HG02678 (cell line): ENCODE measurements around the gene LDB1.

Source experiments
- ATAC-seq: cut with Tn5 transposase; IDR thresholded peaks from one replicate; pipeline ENCODE4 v1.9.1; 2021; ENCODE audit warnings: mild to moderate bottlenecking, moderate library complexity; ENCODE audit not compliant: unreplicated experiment

LDB1 gene

GRCh38 chr10:102139281-102140110 is 19.3 kb upstream of the LDB1 start:
- ATAC-seq: no peak

DNA sequence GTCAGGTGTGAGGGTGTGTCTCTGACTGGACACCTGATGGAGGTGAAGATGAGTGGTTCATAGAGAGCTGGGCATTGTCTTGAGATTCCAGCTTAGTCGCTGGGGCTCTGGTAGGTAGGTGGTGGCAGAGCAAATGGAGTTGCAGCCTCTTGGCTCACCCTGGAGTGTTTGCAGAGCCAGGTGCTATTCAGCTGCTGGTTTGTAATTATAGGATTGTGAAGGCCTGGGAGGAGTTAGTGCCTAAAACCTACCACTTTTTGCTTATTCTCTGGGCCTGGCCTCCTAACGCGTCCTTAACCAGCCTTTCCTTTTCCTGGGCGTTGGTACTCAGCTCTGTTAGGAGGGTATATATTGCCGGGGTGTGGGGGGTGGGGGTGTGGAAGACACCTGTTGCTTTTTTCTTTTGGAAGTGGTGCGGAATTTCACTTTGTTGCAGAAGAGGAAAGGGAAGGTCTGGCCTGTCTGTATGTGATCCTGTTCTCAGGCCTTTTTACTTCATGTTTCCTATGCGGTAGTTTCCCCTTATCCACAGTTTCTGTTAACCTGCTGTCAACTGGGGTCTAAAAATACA is 15.9 kb upstream of the LDB1 start:
- no peak for ATAC-seq

GRCh38 chr10:102134416-102134815 is 14.2 kb upstream of the LDB1 start:
- ATAC-seq: no peak

DNA sequence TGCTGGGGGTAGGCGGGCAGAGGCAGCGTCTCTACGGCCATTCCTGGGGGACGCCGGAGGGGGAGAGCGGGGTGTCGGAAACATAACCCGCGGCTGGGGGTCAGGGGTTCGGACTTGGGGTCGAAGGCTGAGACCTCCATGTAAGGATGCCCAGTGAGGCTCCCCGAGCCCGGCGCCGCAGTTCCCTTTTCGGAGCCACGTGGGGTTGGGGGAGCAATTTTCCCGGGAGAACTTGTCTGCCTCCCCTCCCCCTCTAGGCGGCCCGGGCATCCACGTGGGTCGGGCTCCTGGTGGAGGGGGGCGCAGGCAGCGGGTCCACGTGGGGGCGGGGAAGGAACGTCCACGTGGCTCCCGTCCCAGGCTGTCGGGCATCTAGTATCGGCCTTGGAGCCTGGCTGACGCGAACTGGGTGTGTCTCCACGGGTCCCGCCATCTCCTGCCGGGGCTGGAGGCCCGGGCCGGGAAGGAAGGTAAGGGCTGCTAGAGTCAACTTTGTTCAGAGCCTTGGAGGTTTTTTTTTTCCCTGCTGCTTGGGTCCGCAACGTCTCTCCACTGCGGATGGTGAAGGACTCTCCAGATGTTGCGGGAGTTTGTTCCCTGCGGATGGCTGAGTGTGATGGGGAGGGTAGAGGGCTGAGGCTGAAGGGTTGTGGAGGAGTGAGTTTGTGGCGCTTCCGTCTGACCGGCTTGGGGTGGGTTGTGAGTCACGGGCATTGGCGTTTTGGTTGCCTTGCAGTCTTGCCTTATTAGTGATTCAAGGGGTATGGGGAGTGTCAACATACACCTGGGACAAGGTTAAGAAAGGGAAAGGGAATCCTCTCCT is 13.4 kb upstream of the LDB1 start:
- ATAC-seq: no peak

- ATAC-seq: peak; percentile 88
Observed at GRCh38 chr10:102132563-102133372, 12.6 kb upstream of the LDB1 start, which contains the start of gene PPRC1. Gene PPRC1, plus strand, starts transcription at chr10:102133040. Its CDS starts 29 bp downstream, at chr10:102133069.

DNA sequence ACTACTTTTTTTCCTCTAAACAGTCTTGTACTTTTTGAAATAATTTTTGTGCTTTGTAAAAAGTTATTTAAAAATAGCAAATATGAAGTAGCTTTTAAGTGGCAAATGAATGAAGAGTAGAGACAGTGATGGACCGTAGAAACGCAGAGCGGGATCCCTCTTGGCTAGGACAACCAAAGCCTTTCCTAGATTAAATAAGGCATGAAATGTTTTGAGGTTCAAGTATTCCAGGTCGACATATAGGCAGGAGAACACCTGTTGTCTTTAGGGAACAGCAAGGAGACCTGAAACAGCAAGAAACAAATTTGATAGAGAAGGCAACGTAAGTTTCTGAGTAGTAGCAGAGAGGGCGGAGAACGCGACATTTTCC is 12.0 kb upstream of the LDB1 start:
- ATAC-seq: no peak

DNA sequence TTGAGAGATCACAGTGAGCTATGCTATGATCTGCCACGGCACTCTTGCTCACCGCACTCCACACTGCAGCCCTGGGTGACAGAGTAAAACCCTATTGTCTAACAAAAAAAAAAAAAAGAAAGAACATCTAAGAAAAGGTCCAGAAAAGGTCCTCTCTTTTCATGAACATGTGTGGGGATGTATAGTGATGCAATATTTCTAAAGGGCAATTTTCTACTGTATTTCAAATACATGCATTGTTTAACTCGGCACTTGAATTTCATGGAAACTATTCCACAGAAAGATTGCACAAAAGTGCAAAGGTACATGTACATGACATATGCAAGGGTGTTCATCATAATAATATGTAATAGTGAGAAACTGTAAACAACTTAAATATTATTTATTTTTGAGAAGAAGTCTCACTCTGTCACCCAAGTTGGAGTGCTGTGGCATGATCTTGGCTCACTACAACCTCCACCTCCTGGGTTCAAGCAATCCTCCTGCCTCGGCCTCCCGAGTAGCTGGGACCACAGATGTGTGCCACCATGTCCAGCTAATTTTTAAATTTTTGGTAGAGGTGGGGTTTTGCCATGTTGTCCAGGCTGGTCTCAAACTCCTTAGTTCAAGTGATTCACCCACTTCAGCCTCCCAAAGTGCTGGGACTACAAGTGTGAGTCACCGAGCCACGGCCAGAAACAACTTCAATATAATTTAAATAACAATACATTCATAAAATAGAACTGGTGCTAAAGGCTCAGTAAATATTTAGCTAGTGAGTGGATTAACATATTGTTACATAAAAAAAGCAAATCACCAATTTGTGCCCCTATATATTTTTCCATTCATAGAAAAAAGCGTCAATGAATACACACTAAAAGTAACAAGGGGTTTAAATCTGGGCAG is 11.4 kb upstream of the LDB1 start:
- no peak for ATAC-seq

DNA sequence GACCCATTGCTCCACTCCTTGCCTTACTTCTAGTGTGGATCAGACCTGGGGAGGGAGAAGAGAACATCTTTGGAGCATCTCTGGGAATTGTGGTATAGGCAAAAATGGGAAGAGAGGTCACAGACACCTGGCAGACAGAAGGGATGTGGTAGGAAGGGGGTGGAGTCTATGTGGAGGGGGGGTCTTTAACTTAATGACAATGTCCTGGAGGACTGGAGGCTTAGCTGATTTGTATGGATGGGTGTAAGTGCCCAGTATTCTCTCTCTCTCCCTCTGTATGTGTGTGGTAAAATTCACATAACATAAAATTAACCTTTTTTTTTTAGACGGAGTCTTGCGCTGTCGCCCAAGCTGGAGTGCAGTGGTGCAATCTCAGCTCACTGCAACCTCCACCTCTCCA is 3.1 kb upstream of the LDB1 start:
- ATAC-seq: no peak

GRCh38 chr10:102122450-102122849 is 2.3 kb upstream of the LDB1 start:
- no peak for ATAC-seq

GRCh38 chr10:102121739-102122372 is 1.7 kb upstream of the LDB1 start:
- no peak for ATAC-seq

GRCh38 chr10:102120991-102121738 is 997 bp upstream of the LDB1 start:
- no peak for ATAC-seq

DNA sequence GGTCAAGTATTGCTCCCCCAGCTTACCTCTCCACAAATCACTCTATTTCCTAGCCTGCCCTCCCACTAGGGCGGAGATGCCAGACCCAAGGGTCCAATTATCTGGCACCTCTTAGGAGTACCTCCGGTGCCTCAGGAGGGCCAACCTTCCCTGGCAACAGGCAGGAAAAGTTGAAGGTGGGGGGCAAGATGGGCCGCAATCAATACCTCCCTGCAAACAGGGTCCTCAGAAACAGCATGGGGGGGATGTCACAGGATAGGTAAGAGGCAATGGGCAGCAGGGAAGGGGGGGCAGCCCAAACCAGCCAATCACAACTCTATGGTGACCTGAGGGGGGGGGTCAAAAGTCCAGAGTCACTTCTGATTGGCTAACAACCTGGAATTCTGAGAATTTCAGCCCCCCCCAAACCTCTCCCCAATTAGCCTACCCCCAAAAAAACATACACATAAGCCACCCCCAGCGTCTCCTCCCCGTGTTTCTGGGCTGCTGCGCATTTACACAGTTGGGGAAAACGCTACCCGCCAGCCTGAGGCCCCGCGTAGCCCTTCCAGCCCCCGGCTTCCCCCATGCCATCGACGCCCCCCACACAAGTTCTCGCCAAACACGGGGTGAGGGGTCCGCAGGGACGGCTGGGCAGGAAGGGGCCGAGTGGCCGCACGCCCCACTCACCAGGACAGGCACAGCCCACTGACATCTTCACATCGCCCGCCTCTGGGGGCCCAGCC is 589 bp downstream of the LDB1 start:
- ATAC-seq: no peak

GRCh38 chr10:102118867-102119266 is 1.3 kb downstream of the LDB1 start:
- ATAC-seq: no peak

DNA sequence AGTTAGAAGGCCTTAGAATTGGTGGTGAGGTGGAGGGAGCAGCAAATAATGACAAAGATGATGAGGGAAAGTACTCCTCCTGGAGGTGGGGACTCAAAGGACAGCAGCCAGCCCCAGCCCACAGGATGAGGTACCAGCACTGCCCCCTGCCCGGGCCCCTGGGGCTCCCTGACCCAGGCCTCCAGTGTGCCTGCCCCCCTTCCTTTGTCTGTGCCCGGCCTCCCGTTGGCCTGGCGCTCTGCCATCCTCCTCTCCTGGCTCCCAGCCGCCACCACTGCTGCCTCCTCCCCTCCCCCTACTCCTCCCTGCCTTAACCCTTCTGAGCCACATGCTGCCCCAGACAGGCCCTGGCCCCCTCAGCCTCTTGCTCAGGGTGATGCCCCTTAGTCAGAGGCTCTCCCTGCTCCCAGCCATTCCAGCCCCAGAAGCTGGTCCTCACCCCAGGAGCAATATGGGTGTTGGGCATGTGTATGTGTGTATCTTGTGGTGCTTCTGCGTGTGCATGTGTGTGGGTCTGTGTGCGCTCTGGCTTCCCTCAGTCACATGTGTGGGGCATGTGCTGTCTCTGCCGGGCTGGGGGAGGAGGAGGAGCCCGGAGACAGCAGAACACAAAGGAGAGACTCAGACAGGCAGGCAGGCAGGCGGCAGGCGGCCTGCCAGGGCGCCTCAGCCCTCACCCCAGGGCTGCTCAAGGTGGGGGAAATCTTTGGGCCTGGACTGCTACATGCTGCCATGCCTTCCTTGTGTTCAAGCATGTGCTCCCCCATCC is 2.6 kb downstream of the LDB1 start:
- no peak for ATAC-seq

GRCh38 chr10:102116656-102117055 is 3.5 kb downstream of the LDB1 start:
- ATAC-seq: no peak

DNA sequence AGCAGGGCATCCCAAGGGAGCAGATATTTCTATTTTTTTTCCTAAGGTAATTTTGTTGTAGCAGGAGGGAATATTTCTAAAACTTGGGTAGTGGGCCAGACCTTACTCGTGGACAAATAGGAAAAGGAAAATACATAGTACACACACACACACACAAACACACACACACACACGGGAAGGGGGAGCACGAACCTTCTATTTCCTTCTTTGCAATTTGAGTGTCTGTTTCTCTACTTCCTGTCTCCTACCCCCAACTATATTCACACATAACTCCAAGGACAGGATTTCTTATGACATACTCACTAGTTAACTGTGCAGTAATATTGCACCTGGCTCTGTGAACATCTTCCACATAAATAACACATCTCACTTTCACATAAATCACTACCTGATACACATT is 4.4 kb downstream of the LDB1 start:
- ATAC-seq: no peak

GRCh38 chr10:102114861-102115618 is 5.1 kb downstream of the LDB1 start:
- peak; percentile 72 for ATAC-seq
